K562 (cell line): ENCODE data around the gene COX6B1. TPM values are rescaled to one million over a fixed set of nuclear protein-coding genes. Genes with fewer than 3 reads are reported as not detected.

Experiments used
- ATAC-seq: fragments of 200-7000 bp; cut with Tn5 transposase; 3 replicates; pipeline ENCODE4 v1.9.1; 2020; ENCODE audit warnings: moderate library complexity
- BruUV-seq: library from RNA; stranded (reverse); fragments of 400-500 nt; replicated peaks from 2 replicates; lab custom pipeline; 2021; lab: Mats Ljungman, UMichigan
- CTCF ChIA-PET: fragments of 300-600 bp; formaldehyde crosslinking; extraction: SDS; loops from one replicate; lab custom pipeline; 2021; ENCODE audit warnings: low intra/inter-chr PET ratio; lab: Yijun Ruan, JAX
- POLR2A ChIA-PET: fragments of 300-600, 350-650 bp; sonication (Branson Sonifier 250); formaldehyde crosslinking; extraction: SDS; loops from one replicate; lab custom pipeline; 2021; ENCODE audit warnings: antibody characterized with exemption, inconsistent platforms; lab: Yijun Ruan, JAX
- DNase-seq, 4 experiments: peaks; one replicate each; pipeline versions ENCODE4 v3.0.0 to v3.0.0-alpha.2; 2011 to 2018; ENCODE audit warnings: low spot score in 3 of 4, mixed read lengths in 3 of 4; ENCODE audit errors: extremely low read depth in 1 of 4
- FAIRE-seq: peaks from 2 replicates; lab custom pipeline; 2011; peaks lifted over from hg19 to GRCh38; lab: Jason Lieb, UNC
- H2AFZ ChIP-seq: 2 replicates; pipeline ENCODE4 v1.6.0; 2011; ENCODE audit warnings: low read depth, low read length, control low read depth, inconsistent platforms
- H3K27ac ChIP-seq: fragments of 200-600 bp; 3 replicates; pipeline ENCODE4 v1.8.0; 2011; ENCODE audit warnings: low read depth, mild to moderate bottlenecking, control low read depth, inconsistent platforms, low read length, moderate library complexity, mixed read lengths; ENCODE audit errors: extremely low read depth
- H3K27me3 ChIP-seq, 2 experiments: fragments of 300-600 bp in 1 of 2; 2 replicates in 1 of 2; 3 replicates in 1 of 2; pipeline versions ENCODE4 v1.6.0 to v1.8.0; 2011; ENCODE audit warnings: inconsistent platforms in 2 of 2, low read length in 2 of 2, mild to moderate bottlenecking in 1 of 2, mixed read lengths in 1 of 2, moderate library complexity in 1 of 2; ENCODE audit not compliant: control insufficient read depth in 2 of 2, insufficient read depth in 2 of 2
- H3K36me3 ChIP-seq: fragments of 300-600 bp; 3 replicates; pipeline ENCODE4 v1.8.0; 2011; ENCODE audit warnings: mild to moderate bottlenecking, low read length, inconsistent platforms; ENCODE audit not compliant: control insufficient read depth, insufficient read depth
- H3K4me1 ChIP-seq, 2 experiments: fragments of 200-600 bp in 1 of 2; replicated peaks in 1 of 2; 2 replicates in 1 of 2; 3 replicates in 1 of 2; pipeline versions ENCODE4 v1.5.1 to v1.8.0; 2011; ENCODE audit warnings: inconsistent platforms in 2 of 2, low read length in 2 of 2, mild to moderate bottlenecking in 1 of 2, mixed read lengths in 1 of 2, moderate library complexity in 1 of 2; ENCODE audit not compliant: control insufficient read depth in 2 of 2, insufficient read depth in 2 of 2
- H3K4me2 ChIP-seq: 2 replicates; pipeline ENCODE4 v1.6.1; 2011; ENCODE audit warnings: low read length, control low read depth, inconsistent platforms, mixed read lengths; ENCODE audit not compliant: insufficient read depth
- H3K4me3 ChIP-seq: fragments of 200-600 bp; sonication (generic), shearing (Covaris generic); 2 replicates; pipeline ENCODE4 v1.5.1; 2016; ENCODE audit warnings: control low read depth, inconsistent platforms
- H3K79me2 ChIP-seq: fragments of 200-600 bp; 3 replicates; pipeline ENCODE4 v1.8.0; 2011; ENCODE audit warnings: low read length, inconsistent platforms; ENCODE audit not compliant: control insufficient read depth, insufficient read depth
- H3K9ac ChIP-seq, 2 experiments: 2 replicates each; pipeline versions ENCODE4 v1.6.0 to v1.6.1; 2011; ENCODE audit warnings: low read depth in 2 of 2, low read length in 2 of 2, control low read depth in 1 of 2, inconsistent platforms in 1 of 2, mild to moderate bottlenecking in 1 of 2, mixed read lengths in 1 of 2; ENCODE audit not compliant: insufficient read depth in 1 of 2
- H3K9me1 ChIP-seq: one replicate; pipeline ENCODE4 v1.6.0; 2011; ENCODE audit warnings: inconsistent platforms, mild to moderate bottlenecking, low read length, moderate library complexity; ENCODE audit not compliant: control insufficient read depth, insufficient read depth
- H3K9me3 ChIP-seq: replicated peaks from 2 replicates; pipeline ENCODE4 v1.5.1; 2011; ENCODE audit warnings: low read depth, low read length, inconsistent platforms; ENCODE audit not compliant: control insufficient read depth, insufficient read depth
- H4K20me1 ChIP-seq: replicated peaks from 2 replicates; pipeline ENCODE4 v1.6.1; 2011; ENCODE audit warnings: low read length, inconsistent platforms, mixed read lengths; ENCODE audit not compliant: control insufficient read depth, insufficient read depth
- AFF4 ChIP-seq: sonication (generic); formaldehyde crosslinking; IDR thresholded peaks from 2 replicates; pipeline ENCODE4 v1.8.0; 2023; ENCODE audit warnings: mild to moderate bottlenecking, missing genetic modification reagents
- ATF2 ChIP-seq: sonication (generic); formaldehyde crosslinking; IDR thresholded peaks from 2 replicates; pipeline ENCODE4 v1.8.1; 2022; ENCODE audit warnings: missing genetic modification reagents
- CCNT2 ChIP-seq: IDR thresholded peaks from 2 replicates; pipeline ENCODE4 v1.6.1; 2011; ENCODE audit warnings: borderline replicate concordance, low read depth, mild to moderate bottlenecking, moderate library complexity, mixed read lengths, low read length; ENCODE audit not compliant: insufficient read length; ENCODE audit errors: extremely low read depth
- GABPA ChIP-seq: fragments of 200-800 bp; sonication (Bioruptor generic); conservative IDR thresholded peaks from 2 replicates; pipeline ENCODE4 v1.6.1; 2016; ENCODE audit warnings: low read depth, missing genetic modification characterization, missing compliant biosample characterization
- HNRNPL ChIP-seq: fragments of 200-400 bp; formaldehyde crosslinking; IDR thresholded peaks from 2 replicates; pipeline ENCODE4 v1.6.1; 2017; ENCODE audit warnings: low read depth, mild to moderate bottlenecking, low read length
- RBM25 ChIP-seq: fragments of 200-400 bp; formaldehyde crosslinking; IDR thresholded peaks from 2 replicates; pipeline ENCODE4 v1.6.1; 2018; ENCODE audit warnings: low read length, low read depth, moderate library complexity; ENCODE audit not compliant: severe bottlenecking
- ZBTB33 ChIP-seq: sonication (generic); formaldehyde crosslinking; IDR thresholded peaks from 2 replicates; pipeline ENCODE4 v1.8.1; 2023; ENCODE audit warnings: mild to moderate bottlenecking, missing genetic modification reagents
- ZSCAN29 ChIP-seq: fragments of 450-650 bp; IDR thresholded peaks from 2 replicates; pipeline ENCODE4 v1.6.1; 2017
- WGBS: fragments of 100-300 bp; shearing (Covaris generic); methylation state at CpG from one replicate; pipeline ENCODE4 v1.1.6; 2016; ENCODE audit warnings: low coverage, mixed read lengths; ENCODE audit not compliant: insufficient coverage; ENCODE audit errors: missing lambda C conversion rate; 5-methylcytosine and 5-hydroxymethylcytosine counted together
- in situ Hi-C: fragments of 300-500 bp; cut with MboI; formaldehyde crosslinking; loops from 4 replicates; pipeline ENCODE4 v1.15.0; 2018; ENCODE audit warnings: inconsistent platforms, mixed read lengths
- intact Hi-C: fragments of 100-400 bp; cut with micrococcal nuclease; formaldehyde crosslinking; loops from 2 replicates; pipeline ENCODE4 v1.14.2; 2022
- polyA plus RNA-seq, 8 experiments: library from polyadenylated mRNA; depleted of rRNA in 4 of 8; stranded (reverse) in 5 of 8; unstranded in 3 of 8; fragments of >200 nt; fragmentation: Nextera tagmentation in 2 of 8; fragmentation: Illumina TruSeq in 1 of 8; extraction: Ambion mirVana in 2 of 8; extraction: Trizol in 1 of 8; gene quantifications; 2 replicates each; pipeline versions ENCODE4 v1.2.1 to v1.2.3, GENCODE V29; 2011 to 2014; ENCODE audit warnings: inconsistent platforms in 1 of 8, missing spikeins in 1 of 8
- total RNA-seq, 7 experiments: library from RNA; depleted of rRNA in 6 of 7; stranded (reverse); fragments of >200 nt in 6 of 7; fragmentation: Illumina TruSeq in 2 of 7; extraction: Trizol in 2 of 7; gene quantifications; 2 replicates each; pipeline versions ENCODE4 v1.2.1 to v1.2.3, GENCODE V29; 2011 to 2021; ENCODE audit warnings: low replicate concordance in 1 of 7

COX6B1 gene
- total and polyA plus RNA-seq, 9 of the 15 experiments (the other 6 are each of a cell fraction or from before 2014, with no cell fraction given), result 777 to 2,393 (median 1,219) TPM

- ChIA-PET CTCF (no interaction called here), POLR2A (no interaction called here)
- no peaks in the 10 kb centered on the region for H3K36me3 ChIP-seq
- no peak for DNase-seq
- H3K4me1 ChIP-seq, result peaks cover 0 to 12% of the 10 kb centered on the region in 2 experiments; a peak in 3 of 5 replicates
- no peak overlapping the region for H2AFZ ChIP-seq
- H4K20me1 ChIP-seq, result no peaks in the 10 kb centered on the region
- H3K9me1 ChIP-seq, result no peaks in the 10 kb centered on the region
- no peak overlapping the region for H3K4me3 ChIP-seq
- WGBS, result 72% methylated on average over 21 of the region's 24 CpGs
- BruUV-seq, result no TSS peak
- no peaks in the 10 kb centered on the region for H3K79me2 ChIP-seq
- H3K9me3 ChIP-seq, result no peaks in the 10 kb centered on the region
- FAIRE-seq, result no peak
- no peak overlapping the region; a peak in 1 of 4 replicates for H3K9ac ChIP-seq
- in situ Hi-C loops, result no loop called here
- no peak for ATAC-seq
- no peak overlapping the region for H3K4me2 ChIP-seq
- intact Hi-C loops, result no loop called here
- no peak for TF ChIP-seq GABPA (tag)
- TF ChIP-seq CCNT2, result no peak
- no peak for TF ChIP-seq AFF4 (CRISPR knock-in tag)
- TF ChIP-seq ZSCAN29, result no peak
- TF ChIP-seq ZBTB33 (CRISPR knock-in tag), result 0 out of 2 replicates have a peak, but pooled peaks have one; percentile 18
- no peak for TF ChIP-seq ATF2 (CRISPR knock-in tag)
- peak; percentile 17 for TF ChIP-seq RBM25
- TF ChIP-seq HNRNPL, result no peak
- TF ChIP-seq, all 486 proteins: peak for 2
- peaks cover 16 to 29% of the 10 kb centered on the region in 2 experiments; a peak in 4 of 5 replicates for H3K27me3 ChIP-seq
- H3K27ac ChIP-seq, result no peak overlapping the region
Observed at GRCh38 chr19:35665157-35665556, 17.0 kb downstream of the COX6B1 start.
